IMR-90 (cell line): Measurements from ENCODE around the gene KLK8. TPM values are rescaled to one million over a fixed set of nuclear protein-coding genes. Genes with fewer than 3 reads are reported as not detected.

Source experiments
- ATAC-seq: fragments of 200-7000 bp; cut with Tn5 transposase; 2 replicates; pipeline ENCODE4 v1.9.1; 2020; ENCODE audit warnings: low read depth, mild to moderate bottlenecking, moderate library complexity
- BruUV-seq: library from RNA; stranded (reverse); fragments of 400-500 nt; replicated peaks from 2 replicates; lab custom pipeline; 2021; lab: Mats Ljungman, UMichigan
- CTCF ChIA-PET: fragments of 300-600 bp; formaldehyde crosslinking; extraction: SDS; loops from one replicate; lab custom pipeline; 2021; ENCODE audit warnings: antibody characterized with exemption; lab: Yijun Ruan, JAX
- POLR2A ChIA-PET: fragments of 300-600 bp; sonication (Branson Sonifier 250); formaldehyde crosslinking; loops from one replicate; lab custom pipeline; 2022; ENCODE audit warnings: antibody characterized with exemption; ENCODE audit not compliant: unreplicated experiment; lab: Charles Lee
- DNase-seq: peaks from one replicate; pipeline ENCODE4 v3.0.0; 2013
- H2AFZ ChIP-seq: replicated peaks from 2 replicates; pipeline ENCODE3; 2013; ENCODE audit warnings: low read length, mild to moderate bottlenecking; ENCODE audit not compliant: poor library complexity
- H2AK5ac ChIP-seq: 2 replicates; pipeline ENCODE4 v1.6.1; 2013; ENCODE audit warnings: low read depth, low read length, inconsistent platforms
- H2AK9ac ChIP-seq: replicated peaks from 2 replicates; pipeline ENCODE3; 2013; ENCODE audit warnings: mild to moderate bottlenecking, low read depth, low read length, moderate library complexity; ENCODE audit not compliant: poor library complexity
- H2BK120ac ChIP-seq: 2 replicates; pipeline ENCODE4 v1.6.1; 2013; ENCODE audit warnings: low read depth, low read length, inconsistent platforms
- H2BK15ac ChIP-seq: 3 replicates; pipeline ENCODE4 v1.6.1; 2013; ENCODE audit warnings: low read depth, low read length, inconsistent platforms
- H2BK20ac ChIP-seq: 2 replicates; pipeline ENCODE4 v1.6.1; 2013; ENCODE audit warnings: low read depth, mild to moderate bottlenecking, inconsistent platforms, low read length, moderate library complexity
- H2BK5ac ChIP-seq: 2 replicates; pipeline ENCODE4 v1.6.1; 2013; ENCODE audit warnings: mild to moderate bottlenecking, low read depth, low read length, inconsistent platforms; ENCODE audit not compliant: poor library complexity, severe bottlenecking
- H3K14ac ChIP-seq: replicated peaks from 2 replicates; pipeline ENCODE4 v1.6.1; 2013; ENCODE audit warnings: low read depth, low read length, inconsistent platforms
- H3K18ac ChIP-seq: 2 replicates; pipeline ENCODE4 v1.6.1; 2013; ENCODE audit warnings: low read depth, low read length, control low read depth
- H3K23ac ChIP-seq: 2 replicates; pipeline ENCODE4 v1.6.1; 2013; ENCODE audit warnings: low read depth, low read length, inconsistent platforms
- H3K27ac ChIP-seq: 2 replicates; pipeline ENCODE4 v1.5.1; 2013; ENCODE audit warnings: mild to moderate bottlenecking, control low read depth, low read length; ENCODE audit not compliant: insufficient read depth
- H3K27me3 ChIP-seq: 2 replicates; pipeline ENCODE4 v1.6.1; 2013; ENCODE audit warnings: low read length; ENCODE audit not compliant: control insufficient read depth, insufficient read depth
- H3K36me3 ChIP-seq: 2 replicates; pipeline ENCODE4 v1.6.1; 2013; ENCODE audit warnings: low read length, mixed read lengths; ENCODE audit not compliant: control insufficient read depth, insufficient read depth
- H3K4ac ChIP-seq: 2 replicates; pipeline ENCODE4 v1.6.1; 2013; ENCODE audit warnings: low read depth, low read length, inconsistent platforms
- H3K4me1 ChIP-seq: 2 replicates; pipeline ENCODE4 v1.6.1; 2013; ENCODE audit warnings: low read length, mixed read lengths; ENCODE audit not compliant: control insufficient read depth, insufficient read depth
- H3K4me2 ChIP-seq: 2 replicates; pipeline ENCODE4 v1.6.1; 2013; ENCODE audit warnings: low read depth, mild to moderate bottlenecking, control low read depth, low read length, moderate library complexity
- H3K4me3 ChIP-seq: 2 replicates; pipeline ENCODE4 v1.5.1; 2013; ENCODE audit warnings: low read depth, mild to moderate bottlenecking, control low read depth, low read length, moderate library complexity; ENCODE audit not compliant: insufficient read depth
- H3K56ac ChIP-seq: 2 replicates; pipeline ENCODE4 v1.6.1; 2013; ENCODE audit warnings: low read length, inconsistent platforms; ENCODE audit not compliant: insufficient read depth; ENCODE audit errors: extremely low read depth
- H3K79me1 ChIP-seq, 2 experiments: 2 replicates each; pipeline ENCODE4 v1.6.1; 2013; ENCODE audit warnings: low read length in 2 of 2, inconsistent platforms in 1 of 2, low read depth in 1 of 2
- H3K9ac ChIP-seq: 2 replicates; pipeline ENCODE4 v1.6.1; 2013; ENCODE audit warnings: low read depth, low read length, control low read depth
- H3K9me1 ChIP-seq: 2 replicates; pipeline ENCODE4 v1.6.1; 2013; ENCODE audit warnings: low read length, inconsistent platforms; ENCODE audit not compliant: insufficient read depth
- H3K9me3 ChIP-seq: 2 replicates; pipeline ENCODE4 v1.6.1; 2013; ENCODE audit warnings: low read length; ENCODE audit not compliant: control insufficient read depth, insufficient read depth
- H4K20me1 ChIP-seq: 2 replicates; pipeline ENCODE4 v1.6.1; 2013; ENCODE audit warnings: low read length, inconsistent platforms; ENCODE audit not compliant: insufficient read depth
- H4K5ac ChIP-seq: 2 replicates; pipeline ENCODE4 v1.6.1; 2013; ENCODE audit warnings: mild to moderate bottlenecking, low read depth, low read length, control low read depth
- H4K8ac ChIP-seq, 2 experiments: 2 replicates each; pipeline ENCODE4 v1.6.1; 2013; ENCODE audit warnings: low read depth in 2 of 2, low read length in 2 of 2, control low read depth in 1 of 2, inconsistent platforms in 1 of 2
- H4K91ac ChIP-seq: 2 replicates; pipeline ENCODE4 v1.6.1; 2013; ENCODE audit warnings: low read depth, low read length, inconsistent platforms; ENCODE audit not compliant: insufficient read depth
- BHLHE40 ChIP-seq: fragments of 150-350 bp; IDR thresholded peaks from 2 replicates; pipeline ENCODE4 v1.6.1; 2016; ENCODE audit warnings: mild to moderate bottlenecking, low read depth, low read length
- CEBPB ChIP-seq: IDR thresholded peaks from 2 replicates; pipeline ENCODE4 v1.6.1; 2012; ENCODE audit warnings: low read depth, low read length, improper control_type of control experiment
- CHD1 ChIP-seq: IDR thresholded peaks from 2 replicates; pipeline ENCODE4 v1.6.1; 2012; ENCODE audit warnings: low read depth, low read length, improper control_type of control experiment
- FOS ChIP-seq: fragments of 150-350 bp; IDR thresholded peaks from 2 replicates; pipeline ENCODE4 v1.6.1; 2016; ENCODE audit warnings: low read depth, low read length
- MAFK ChIP-seq: IDR thresholded peaks from 2 replicates; pipeline ENCODE4 v1.6.1; 2012; ENCODE audit warnings: low read depth, low read length, improper control_type of control experiment
- MAZ ChIP-seq: IDR thresholded peaks from 2 replicates; pipeline ENCODE4 v1.6.1; 2012; ENCODE audit warnings: low read depth, mild to moderate bottlenecking, low read length, improper control_type of control experiment, moderate library complexity, borderline replicate concordance
- MXI1 ChIP-seq: IDR thresholded peaks from 2 replicates; pipeline ENCODE4 v1.6.1; 2012; ENCODE audit warnings: low read depth, mild to moderate bottlenecking, low read length, moderate library complexity, borderline replicate concordance
- NFE2L2 ChIP-seq: fragments of 150-350 bp; IDR thresholded peaks from 2 replicates; pipeline ENCODE4 v1.6.1; 2016; ENCODE audit warnings: low read depth, mild to moderate bottlenecking, low read length
- POLR2A ChIP-seq: IDR thresholded peaks from 2 replicates; pipeline ENCODE4 v1.6.1; 2012; ENCODE audit warnings: mild to moderate bottlenecking, low read depth, low read length
- RAD21 ChIP-seq: IDR thresholded peaks from 2 replicates; pipeline ENCODE4 v1.6.1; 2012; ENCODE audit warnings: low read length, improper control_type of control experiment
- RCOR1 ChIP-seq: IDR thresholded peaks from 2 replicates; pipeline ENCODE4 v1.6.1; 2012; ENCODE audit warnings: mild to moderate bottlenecking, low read length, improper control_type of control experiment; ENCODE audit not compliant: insufficient replicate concordance
- RFX5 ChIP-seq: IDR thresholded peaks from 2 replicates; pipeline ENCODE4 v1.8.0; 2012; ENCODE audit warnings: low read depth, mild to moderate bottlenecking, low read length, moderate library complexity
- SMC3 ChIP-seq: fragments of 150-350 bp; IDR thresholded peaks from 2 replicates; pipeline ENCODE4 v1.6.1; 2016; ENCODE audit warnings: low read depth, mild to moderate bottlenecking, antibody characterized with exemption, low read length, moderate library complexity
- WGBS, 2 experiments: methylation state at CpG; one replicate each; pipeline versions ENCODE4 v1.1.5 to v1.1.7; 2013; ENCODE audit warnings: missing lambda C conversion rate in 2 of 2; ENCODE audit not compliant: insufficient read length in 1 of 2; ENCODE audit errors: extremely low coverage in 2 of 2; 5-methylcytosine and 5-hydroxymethylcytosine counted together
- dilution Hi-C: fragments of 300-500 bp; cut with HindIII; formaldehyde crosslinking; loops from one replicate; pipeline ENCODE4 v1.14.3; 2018; ENCODE audit warnings: low sequenced_read_pairs; ENCODE audit not compliant: unreplicated experiment
- in situ Hi-C: fragments of 300-500 bp; cut with MboI; formaldehyde crosslinking; loops from 3 replicates; pipeline ENCODE4 v1.14.3; 2019; ENCODE audit warnings: low sequenced_read_pairs, inconsistent platforms, mixed read lengths
- intact Hi-C: fragments of 100-400 bp; cut with micrococcal nuclease; formaldehyde crosslinking; loops from 2 replicates; pipeline ENCODE4 v1.10.0; 2022
- polyA plus RNA-seq, 3 experiments: library from polyadenylated mRNA; depleted of rRNA; stranded (reverse); fragments of >200 nt; gene quantifications; 2 replicates each; pipeline ENCODE4 v1.2.3, GENCODE V29; 2012; ENCODE audit warnings: low replicate concordance in 1 of 3
- total RNA-seq: library from RNA; depleted of rRNA; stranded (reverse); fragments of >200 nt; gene quantifications from 2 replicates; pipeline ENCODE4 v1.2.3, GENCODE V29; 2012
- TF ChIP-seq, protein P1 (sequence below): fragments of 150-350 bp; IDR thresholded peaks from 2 replicates; pipeline ENCODE4 v1.6.1; 2017; ENCODE audit warnings: mild to moderate bottlenecking, antibody characterized with exemption, low read length, low read depth
- TF ChIP-seq, protein P2 (sequence below): fragments of 150-350 bp; IDR thresholded peaks from 2 replicates; pipeline ENCODE4 v1.6.1; 2016; ENCODE audit warnings: low read depth, mild to moderate bottlenecking, low read length, moderate library complexity, borderline replicate concordance
- TF ChIP-seq, protein P3 (sequence below): conservative IDR thresholded peaks from 2 replicates; pipeline ENCODE4 v1.5.1; 2012; ENCODE audit warnings: mild to moderate bottlenecking, low read depth, low read length, improper control_type of control experiment

Gene KLK8
- total and polyA plus RNA-seq, 2 of the 4 experiments (the other 2 are of a cell fraction) = not detected

DNA sequence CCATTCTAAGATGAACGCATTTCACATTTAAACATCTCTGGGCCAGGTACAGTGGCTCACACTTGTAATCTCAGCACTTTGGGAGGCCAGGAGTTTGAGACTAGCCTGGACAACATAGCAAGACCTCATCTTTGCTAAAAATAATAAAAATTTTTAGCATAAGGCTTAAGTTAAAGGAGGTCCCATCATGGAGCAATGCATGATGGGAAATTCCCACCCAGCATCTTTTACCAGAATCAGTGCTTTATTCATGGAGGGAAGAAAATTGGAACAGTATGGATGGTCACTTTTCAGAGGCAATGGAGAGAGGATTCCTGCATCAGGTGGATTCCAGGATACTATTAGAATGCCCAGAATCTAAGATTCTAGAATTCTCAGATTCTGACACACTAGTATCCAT lies 3.8 kb upstream of the KLK8 start:
- Histone ChIP-seq H3K9me3 (peaks cover 6% of the 10 kb centered on the region), H3K9ac (no peak overlapping the region), H4K5ac (no peak overlapping the region), H3K14ac (no peak overlapping the region), H3K36me3 (no peaks in the 10 kb centered on the region), H3K27me3 (no peaks in the 10 kb centered on the region), H3K79me1 (no peaks in the 10 kb centered on the region), H4K8ac (no peak overlapping the region), H2BK20ac (no peak overlapping the region), H2AK9ac (no peak overlapping the region), H4K20me1 (no peaks in the 10 kb centered on the region; the same call in 1 of the 2 replicates), H2AK5ac (no peak overlapping the region), H3K4ac (no peak overlapping the region), H4K91ac (no peak overlapping the region), H3K9me1 (no peaks in the 10 kb centered on the region), H3K27ac (no peak overlapping the region), H2BK15ac (no peak overlapping the region), H2AFZ (no peak overlapping the region), H3K23ac (no peak overlapping the region), H2BK120ac (no peak overlapping the region), H3K4me3 (no peak overlapping the region), H3K4me2 (no peak overlapping the region), H3K18ac (no peak overlapping the region), H3K4me1 (no peaks in the 10 kb centered on the region), H3K56ac (no peak overlapping the region), H2BK5ac (no peak overlapping the region)
- in situ Hi-C loops = no loop called here
- CTCF ChIA-PET = no interaction called here
- no peak for ATAC-seq
- intact Hi-C loops = no loop called here
- no TSS peak for BruUV-seq
- DNase-seq = no peak
- dilution Hi-C loops = no loop called here
- POLR2A ChIA-PET = no interaction called here
- no peak for TF ChIP-seq CHD1
- TF ChIP-seq, protein P1, sequence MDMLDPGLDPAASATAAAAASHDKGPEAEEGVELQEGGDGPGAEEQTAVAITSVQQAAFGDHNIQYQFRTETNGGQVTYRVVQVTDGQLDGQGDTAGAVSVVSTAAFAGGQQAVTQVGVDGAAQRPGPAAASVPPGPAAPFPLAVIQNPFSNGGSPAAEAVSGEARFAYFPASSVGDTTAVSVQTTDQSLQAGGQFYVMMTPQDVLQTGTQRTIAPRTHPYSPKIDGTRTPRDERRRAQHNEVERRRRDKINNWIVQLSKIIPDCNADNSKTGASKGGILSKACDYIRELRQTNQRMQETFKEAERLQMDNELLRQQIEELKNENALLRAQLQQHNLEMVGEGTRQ = no peak
- no peak for TF ChIP-seq MAZ
- no peak for TF ChIP-seq RFX5
- TF ChIP-seq, protein P2, sequence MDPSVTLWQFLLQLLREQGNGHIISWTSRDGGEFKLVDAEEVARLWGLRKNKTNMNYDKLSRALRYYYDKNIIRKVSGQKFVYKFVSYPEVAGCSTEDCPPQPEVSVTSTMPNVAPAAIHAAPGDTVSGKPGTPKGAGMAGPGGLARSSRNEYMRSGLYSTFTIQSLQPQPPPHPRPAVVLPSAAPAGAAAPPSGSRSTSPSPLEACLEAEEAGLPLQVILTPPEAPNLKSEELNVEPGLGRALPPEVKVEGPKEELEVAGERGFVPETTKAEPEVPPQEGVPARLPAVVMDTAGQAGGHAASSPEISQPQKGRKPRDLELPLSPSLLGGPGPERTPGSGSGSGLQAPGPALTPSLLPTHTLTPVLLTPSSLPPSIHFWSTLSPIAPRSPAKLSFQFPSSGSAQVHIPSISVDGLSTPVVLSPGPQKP = no peak
- no peak for TF ChIP-seq CEBPB
- no peak for TF ChIP-seq BHLHE40
- no peak for TF ChIP-seq MXI1
- TF ChIP-seq FOS = no peak
- TF ChIP-seq POLR2A = no peak
- TF ChIP-seq NFE2L2 = no peak
- TF ChIP-seq, protein P3, sequence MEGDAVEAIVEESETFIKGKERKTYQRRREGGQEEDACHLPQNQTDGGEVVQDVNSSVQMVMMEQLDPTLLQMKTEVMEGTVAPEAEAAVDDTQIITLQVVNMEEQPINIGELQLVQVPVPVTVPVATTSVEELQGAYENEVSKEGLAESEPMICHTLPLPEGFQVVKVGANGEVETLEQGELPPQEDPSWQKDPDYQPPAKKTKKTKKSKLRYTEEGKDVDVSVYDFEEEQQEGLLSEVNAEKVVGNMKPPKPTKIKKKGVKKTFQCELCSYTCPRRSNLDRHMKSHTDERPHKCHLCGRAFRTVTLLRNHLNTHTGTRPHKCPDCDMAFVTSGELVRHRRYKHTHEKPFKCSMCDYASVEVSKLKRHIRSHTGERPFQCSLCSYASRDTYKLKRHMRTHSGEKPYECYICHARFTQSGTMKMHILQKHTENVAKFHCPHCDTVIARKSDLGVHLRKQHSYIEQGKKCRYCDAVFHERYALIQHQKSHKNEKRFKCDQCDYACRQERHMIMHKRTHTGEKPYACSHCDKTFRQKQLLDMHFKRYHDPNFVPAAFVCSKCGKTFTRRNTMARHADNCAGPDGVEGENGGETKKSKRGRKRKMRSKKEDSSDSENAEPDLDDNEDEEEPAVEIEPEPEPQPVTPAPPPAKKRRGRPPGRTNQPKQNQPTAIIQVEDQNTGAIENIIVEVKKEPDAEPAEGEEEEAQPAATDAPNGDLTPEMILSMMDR = no peak
- no peak for TF ChIP-seq RAD21
- no peak for TF ChIP-seq RCOR1
- no peak for TF ChIP-seq SMC3
- no peak for TF ChIP-seq MAFK
- no CpG with 5 or more reads among the region's 1 CpG for WGBS, 2 experiments
